Amniotic stem cell (primary cell): ENCODE data around the gene SH3TC1.

ENCODE experiments used
- DNase-seq: peaks from one replicate; lab custom pipeline; 2025; lab: John Stamatoyannopoulos, UW

The SH3TC1 gene

GRCh38 chr4:8229331-8229975 lies 30.4 kb downstream of the SH3TC1 start:
- DNase-seq: no peak

- DNase-seq: no peak
Observed at GRCh38 chr4:8230033-8230432, 30.9 kb downstream of the SH3TC1 start.

- no peak for DNase-seq
Observed at GRCh38 chr4:8230891-8231290, 31.8 kb downstream of the SH3TC1 start.

- no peak for DNase-seq
Observed at GRCh38 chr4:8231551-8232049, 32.5 kb downstream of the SH3TC1 start.

- no peak for DNase-seq
Observed at GRCh38 chr4:8232748-8233147, 33.7 kb downstream of the SH3TC1 start.

GRCh38 chr4:8233672-8234484 lies 34.8 kb downstream of the SH3TC1 start:
- no peak for DNase-seq

- DNase-seq: no peak
Observed at GRCh38 chr4:8234715-8235114, 35.6 kb downstream of the SH3TC1 start.

- no peak for DNase-seq
Observed at GRCh38 chr4:8235224-8235623, 36.1 kb downstream of the SH3TC1 start.

- DNase-seq: no peak
Observed at GRCh38 chr4:8235686-8236085, 36.6 kb downstream of the SH3TC1 start.

GRCh38 chr4:8236106-8236919 lies 37.2 kb downstream of the SH3TC1 start:
- DNase-seq: no peak

GRCh38 chr4:8236920-8237195 lies 37.8 kb downstream of the SH3TC1 start:
- no peak for DNase-seq

- DNase-seq: no peak
Observed at GRCh38 chr4:8237256-8237989, 38.3 kb downstream of the SH3TC1 start.

- no peak for DNase-seq
Observed at GRCh38 chr4:8238036-8238511, 39.0 kb downstream of the SH3TC1 start.

GRCh38 chr4:8238515-8239053 lies 39.5 kb downstream of the SH3TC1 start:
- no peak for DNase-seq

GRCh38 chr4:8239226-8239625 lies 40.1 kb downstream of the SH3TC1 start:
- no peak for DNase-seq

- no peak for DNase-seq
Observed at GRCh38 chr4:8239661-8240060, 40.6 kb downstream of the SH3TC1 start.

- DNase-seq: no peak
Observed at GRCh38 chr4:8240211-8241041, 41.3 kb downstream of the SH3TC1 start.

- DNase-seq: no peak
Observed at GRCh38 chr4:8241211-8241779, 42.2 kb downstream of the SH3TC1 start.

GRCh38 chr4:8241895-8242696 lies 43.0 kb downstream of the SH3TC1 start:
- DNase-seq: peak; percentile 87
